ENCODE measurements around the gene PCBD1.

Gene PCBD1

DNA sequence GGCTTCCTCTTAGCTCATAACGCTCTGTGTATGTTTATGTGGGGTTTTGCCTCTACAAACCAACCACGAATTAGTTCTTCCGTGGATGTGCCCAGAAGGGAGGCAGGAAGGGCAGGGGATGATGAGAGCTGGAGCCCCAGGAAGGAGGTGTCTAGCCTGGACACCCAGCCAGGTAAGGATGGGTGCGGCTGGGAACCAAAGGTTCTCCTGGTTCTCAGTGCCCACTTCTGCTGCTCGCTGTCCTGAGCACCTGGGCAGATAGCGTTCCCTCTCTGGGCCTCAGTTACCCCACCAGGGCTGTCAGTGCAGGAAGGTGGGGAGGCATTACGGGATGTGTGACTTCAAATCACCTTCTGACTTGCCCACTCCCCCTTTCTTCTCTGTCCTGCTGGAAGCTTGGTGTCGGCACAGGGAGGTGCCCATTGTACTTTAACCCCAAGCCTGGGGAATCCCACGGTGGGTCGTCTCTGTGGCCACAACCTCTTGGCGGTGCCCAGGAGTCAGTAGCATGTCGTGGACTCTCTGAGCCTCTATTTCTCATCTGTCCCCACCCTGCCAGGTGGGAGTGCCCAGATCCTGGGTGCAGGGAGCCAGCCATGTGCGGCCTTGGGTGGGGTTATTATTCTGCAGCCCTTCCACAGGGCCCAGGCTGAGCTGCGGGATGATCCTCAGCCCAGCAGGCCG is 18.7 kb upstream of the PCBD1 start:
- Histone ChIP-seq H3K4ac (ENCODE audit: low read depth, low read length) (no peak overlapping the region), H3K27me3 (ENCODE audit: insufficient read depth, low read length, poor library complexity) (no peaks in the 10 kb centered on the region), H2BK5ac (ENCODE audit: low read length) (no peak overlapping the region), H3K4me3 (ENCODE audit: low read length) (no peak overlapping the region), H3K4me2 (ENCODE audit: low read length) (no peak overlapping the region), H3K56ac (ENCODE audit: low read length) (no peak overlapping the region), H4K8ac (ENCODE audit: low read depth, low read length) (no peak overlapping the region), H3K9ac (ENCODE audit: low read length) (no peak overlapping the region), H3K79me1 (ENCODE audit: low read length) (no peaks in the 10 kb centered on the region), H3K79me2 (ENCODE audit: control insufficient read depth, insufficient read depth, low read length) (no peaks in the 10 kb centered on the region), H2BK15ac (replicated peaks; ENCODE audit: low read depth) (no peak overlapping the region), H3K23ac (ENCODE audit: low read length) (no peak overlapping the region), H2AK5ac (ENCODE audit: low read length) (no peak overlapping the region), H3K18ac (ENCODE audit: low read length) (no peak overlapping the region), H3K27ac (ENCODE audit: low read depth, low read length) (no peak overlapping the region), H2BK120ac (ENCODE audit: low read depth, low read length) (no peak overlapping the region), H3K4me1 (ENCODE audit: control insufficient read depth, low read depth, low read length) (no peaks in the 10 kb centered on the region), H4K5ac (ENCODE audit: low read length) (no peak overlapping the region), H3K36me3 (ENCODE audit: control insufficient read depth, insufficient read depth, low read length) (no peaks in the 10 kb centered on the region)
- WGBS (ENCODE audit: extremely low coverage, insufficient coverage, low lambda C conversion rate) = no CpG with 5 or more reads among the region's 15 CpGs
- DNase-seq = no peak

DNA sequence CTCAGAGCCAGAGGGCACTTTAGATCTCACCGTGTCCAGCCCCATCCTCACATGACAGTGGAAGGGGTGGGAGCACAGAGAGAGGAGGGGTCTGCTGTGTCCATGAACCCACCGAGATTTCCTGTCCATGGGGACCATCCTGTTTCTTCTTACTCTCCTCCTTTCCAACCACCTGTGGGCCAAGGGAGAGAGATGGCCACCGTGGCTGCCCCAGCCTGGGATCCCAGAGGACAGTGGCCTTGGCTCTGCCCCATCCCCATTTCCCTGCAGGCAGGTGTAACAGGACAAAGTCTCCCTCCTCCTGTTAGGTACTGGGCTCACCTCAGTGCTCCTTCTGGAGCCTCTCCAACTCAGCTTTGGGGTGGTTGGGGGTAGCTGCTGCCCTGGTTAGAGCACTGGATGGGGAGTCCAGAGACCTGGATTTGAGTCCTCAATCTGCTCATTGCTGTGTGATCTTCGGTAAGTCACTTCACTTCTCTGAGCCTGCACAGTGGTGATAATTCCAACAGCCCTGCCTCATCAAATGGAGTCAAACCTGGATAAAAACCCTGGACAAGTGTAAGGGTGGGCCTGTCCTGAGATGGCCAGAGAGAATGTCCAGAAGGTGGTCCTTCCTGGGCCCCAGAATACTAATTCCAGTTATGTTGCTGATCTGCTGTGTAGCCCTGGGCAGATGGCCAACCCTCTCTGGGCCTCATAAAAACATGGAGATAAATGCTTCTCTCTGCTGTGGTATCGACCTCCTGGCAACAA is 17.8 kb upstream of the PCBD1 start:
- no peak overlapping the region for H3K4me3 ChIP-seq (ENCODE audit: low read length)
- H3K4me1 ChIP-seq (ENCODE audit: control insufficient read depth, low read depth, low read length) = no peaks in the 10 kb centered on the region
- H3K9ac ChIP-seq (ENCODE audit: low read length) = no peak overlapping the region
- no peak overlapping the region for H3K4ac ChIP-seq (ENCODE audit: low read depth, low read length)
- no peak overlapping the region for H3K56ac ChIP-seq (ENCODE audit: low read length)
- no peaks in the 10 kb centered on the region for H3K36me3 ChIP-seq (ENCODE audit: control insufficient read depth, insufficient read depth, low read length)
- no peak overlapping the region for H3K4me2 ChIP-seq (ENCODE audit: low read length)
- H3K27me3 ChIP-seq (ENCODE audit: insufficient read depth, low read length, poor library complexity) = no peaks in the 10 kb centered on the region
- no peak overlapping the region for H2BK120ac ChIP-seq (ENCODE audit: low read depth, low read length)
- no peak overlapping the region for H4K8ac ChIP-seq (ENCODE audit: low read depth, low read length)
- no peak overlapping the region for H4K5ac ChIP-seq (ENCODE audit: low read length)
- no peaks in the 10 kb centered on the region for H3K79me1 ChIP-seq (ENCODE audit: low read length)
- no peak overlapping the region for H3K23ac ChIP-seq (ENCODE audit: low read length)
- no peak overlapping the region for H3K27ac ChIP-seq (ENCODE audit: low read depth, low read length)
- H2AK5ac ChIP-seq (ENCODE audit: low read length) = no peak overlapping the region
- H3K18ac ChIP-seq (ENCODE audit: low read length) = no peak overlapping the region
- no CpG with 5 or more reads among the region's 5 CpGs for WGBS (ENCODE audit: extremely low coverage, insufficient coverage, low lambda C conversion rate)
- no peaks in the 10 kb centered on the region for H3K79me2 ChIP-seq (ENCODE audit: control insufficient read depth, insufficient read depth, low read length)
- H2BK5ac ChIP-seq (ENCODE audit: low read length) = no peak overlapping the region
- DNase-seq = no peak
- no peak overlapping the region for H2BK15ac ChIP-seq (replicated peaks; ENCODE audit: low read depth)

DNA sequence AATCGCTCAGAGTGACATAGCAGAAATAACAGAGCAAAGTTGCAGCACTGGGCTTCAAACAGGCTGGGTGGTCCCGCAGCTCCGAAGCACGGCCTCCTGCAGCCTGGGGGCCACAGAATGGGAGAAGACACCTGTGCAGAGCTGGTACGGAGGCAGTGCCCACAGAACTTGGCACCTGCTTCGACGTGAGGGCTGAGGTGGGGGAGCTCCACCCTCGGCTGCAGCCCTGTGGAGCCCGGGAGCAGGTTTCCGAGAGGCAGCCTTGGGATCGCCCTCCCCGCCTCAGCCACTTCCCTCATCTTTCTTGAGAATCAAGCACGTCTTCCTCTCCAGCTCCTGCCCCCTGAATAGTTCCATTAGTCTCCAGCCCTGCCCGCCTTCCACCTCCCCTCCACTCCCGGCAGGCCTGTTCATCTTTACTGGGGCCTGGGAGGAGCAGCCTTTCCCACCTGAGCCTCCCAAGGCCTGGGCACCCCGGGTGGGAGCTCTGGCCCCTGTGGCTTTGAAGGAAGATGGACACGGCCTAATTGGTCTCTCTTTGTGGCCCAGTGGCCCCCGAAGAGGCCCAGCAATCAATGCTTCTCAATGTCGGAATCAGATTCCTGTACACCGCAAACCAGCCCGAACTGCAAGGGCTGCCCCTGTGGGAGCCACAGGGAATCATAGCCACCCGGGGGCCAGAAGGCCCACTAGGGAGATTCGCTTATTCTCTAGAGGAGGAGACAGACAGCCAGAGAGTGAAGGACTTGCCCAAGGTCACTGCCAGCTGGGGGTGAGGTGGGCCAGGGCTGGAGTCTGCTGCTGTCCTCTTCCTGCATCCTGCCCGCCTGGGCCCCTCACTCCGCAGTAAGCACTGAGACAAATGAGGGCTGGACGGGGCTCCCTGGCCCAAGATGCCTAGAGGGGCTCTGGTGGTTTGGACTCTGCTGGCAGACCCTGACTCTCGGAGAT is 17.0 kb upstream of the PCBD1 start:
- Histone ChIP-seq H3K36me3 (ENCODE audit: control insufficient read depth, insufficient read depth, low read length) (no peaks in the 10 kb centered on the region), H3K4ac (ENCODE audit: low read depth, low read length) (no peak overlapping the region), H3K4me2 (ENCODE audit: low read length) (no peak overlapping the region), H3K18ac (ENCODE audit: low read length) (no peak overlapping the region), H3K23ac (ENCODE audit: low read length) (no peak overlapping the region), H2BK5ac (ENCODE audit: low read length) (no peak overlapping the region), H4K5ac (ENCODE audit: low read length) (no peak overlapping the region), H3K79me2 (ENCODE audit: control insufficient read depth, insufficient read depth, low read length) (no peaks in the 10 kb centered on the region), H3K27ac (ENCODE audit: low read depth, low read length) (no peak overlapping the region), H3K4me1 (ENCODE audit: control insufficient read depth, low read depth, low read length) (no peaks in the 10 kb centered on the region), H3K56ac (ENCODE audit: low read length) (no peak overlapping the region), H2AK5ac (ENCODE audit: low read length) (no peak overlapping the region), H3K79me1 (ENCODE audit: low read length) (no peaks in the 10 kb centered on the region), H2BK15ac (replicated peaks; ENCODE audit: low read depth) (no peak overlapping the region), H3K27me3 (ENCODE audit: insufficient read depth, low read length, poor library complexity) (no peaks in the 10 kb centered on the region), H4K8ac (ENCODE audit: low read depth, low read length) (no peak overlapping the region), H3K4me3 (ENCODE audit: low read length) (no peak overlapping the region), H3K9ac (ENCODE audit: low read length) (no peak overlapping the region), H2BK120ac (ENCODE audit: low read depth, low read length) (no peak overlapping the region)
- no CpG with 5 or more reads among the region's 27 CpGs for WGBS (ENCODE audit: extremely low coverage, insufficient coverage, low lambda C conversion rate)
- DNase-seq = no peak

DNA sequence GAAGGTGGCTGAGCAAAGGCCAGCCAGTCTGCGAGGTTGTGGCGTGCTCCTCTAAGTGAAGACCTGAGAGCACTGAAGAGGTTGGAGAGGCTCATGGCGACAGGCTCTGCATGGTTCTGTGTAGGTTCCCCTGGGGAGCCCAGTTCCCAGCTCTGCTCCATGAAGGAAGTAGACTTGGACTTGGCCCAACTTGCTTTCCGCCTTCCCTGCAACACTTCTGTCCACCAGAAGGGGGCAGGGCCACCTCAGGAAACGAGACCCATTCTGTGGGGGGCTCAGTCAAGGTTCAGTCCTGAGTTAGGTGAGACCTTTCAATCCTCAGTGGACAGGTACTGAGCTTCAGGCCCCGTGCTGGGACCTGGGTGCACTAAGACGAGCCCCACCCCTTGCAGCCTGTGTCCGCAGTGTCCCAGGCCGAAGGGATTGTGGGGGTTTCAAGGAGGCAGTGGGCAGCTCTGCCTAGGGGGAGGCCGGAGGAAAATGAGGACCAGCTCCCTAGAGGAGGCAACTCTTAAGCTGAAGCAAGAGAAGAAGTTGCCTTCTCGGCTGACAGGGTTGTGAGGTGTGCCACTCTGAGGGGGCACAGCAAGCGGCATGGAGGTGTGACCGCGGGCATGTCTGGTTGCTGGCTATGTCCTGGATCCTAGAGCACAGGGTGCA is 15.0 kb upstream of the PCBD1 start:
- WGBS (ENCODE audit: extremely low coverage, insufficient coverage, low lambda C conversion rate) = no CpG with 5 or more reads among the region's 14 CpGs
- Histone ChIP-seq H2BK120ac (ENCODE audit: low read depth, low read length) (no peak overlapping the region), H2BK5ac (ENCODE audit: low read length) (no peak overlapping the region), H3K27me3 (ENCODE audit: insufficient read depth, low read length, poor library complexity) (no peaks in the 10 kb centered on the region), H3K79me1 (ENCODE audit: low read length) (no peaks in the 10 kb centered on the region), H3K56ac (ENCODE audit: low read length) (no peak overlapping the region), H3K9ac (ENCODE audit: low read length) (no peak overlapping the region), H3K36me3 (ENCODE audit: control insufficient read depth, insufficient read depth, low read length) (no peaks in the 10 kb centered on the region), H3K4me1 (ENCODE audit: control insufficient read depth, low read depth, low read length) (no peaks in the 10 kb centered on the region), H4K8ac (ENCODE audit: low read depth, low read length) (no peak overlapping the region), H3K4me2 (ENCODE audit: low read length) (no peak overlapping the region), H3K27ac (ENCODE audit: low read depth, low read length) (no peak overlapping the region), H3K23ac (ENCODE audit: low read length) (no peak overlapping the region), H3K79me2 (ENCODE audit: control insufficient read depth, insufficient read depth, low read length) (no peaks in the 10 kb centered on the region), H3K18ac (ENCODE audit: low read length) (no peak overlapping the region), H2BK15ac (replicated peaks; ENCODE audit: low read depth) (no peak overlapping the region), H3K4me3 (ENCODE audit: low read length) (no peak overlapping the region), H3K4ac (ENCODE audit: low read depth, low read length) (no peak overlapping the region), H2AK5ac (ENCODE audit: low read length) (no peak overlapping the region), H4K5ac (ENCODE audit: low read length) (no peak overlapping the region)
- DNase-seq = peak; percentile 72

DNA sequence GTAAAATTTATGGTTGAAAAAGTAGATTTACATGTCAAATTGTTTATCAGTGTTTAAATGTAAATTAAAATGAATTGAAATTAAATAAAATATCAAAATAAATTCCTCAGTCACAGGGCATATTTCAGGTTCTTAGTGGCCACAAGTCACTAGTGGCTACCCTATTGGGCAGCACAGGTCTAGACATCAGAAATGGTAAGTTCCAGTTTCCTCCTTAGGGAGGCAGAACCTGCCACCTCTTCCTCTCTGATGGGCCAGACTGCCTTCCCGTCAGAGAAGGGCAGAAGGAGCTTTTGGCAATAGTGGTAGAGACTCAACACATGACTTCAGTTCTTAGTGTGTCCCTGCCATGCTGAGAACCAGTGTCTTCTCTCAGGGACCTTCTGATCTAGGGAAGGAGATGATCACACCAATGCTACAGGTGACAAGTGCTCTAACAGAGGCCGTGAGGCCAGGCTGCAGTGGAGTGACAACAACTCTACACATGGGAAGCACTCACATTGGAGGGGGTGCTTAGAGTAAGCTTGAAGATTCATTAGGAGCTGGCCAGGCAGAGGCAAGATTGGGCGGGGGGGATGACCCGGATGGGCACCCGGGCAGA is 14.4 kb upstream of the PCBD1 start:
- Histone ChIP-seq H3K4me1 (ENCODE audit: control insufficient read depth, low read depth, low read length) (no peaks in the 10 kb centered on the region), H3K9ac (ENCODE audit: low read length) (no peak overlapping the region), H3K4me2 (ENCODE audit: low read length) (no peak overlapping the region), H3K36me3 (ENCODE audit: control insufficient read depth, insufficient read depth, low read length) (no peaks in the 10 kb centered on the region), H3K18ac (ENCODE audit: low read length) (no peak overlapping the region), H2BK5ac (ENCODE audit: low read length) (no peak overlapping the region), H4K5ac (ENCODE audit: low read length) (no peak overlapping the region), H3K4ac (ENCODE audit: low read depth, low read length) (no peak overlapping the region), H3K27ac (ENCODE audit: low read depth, low read length) (no peak overlapping the region), H2AK5ac (ENCODE audit: low read length) (no peak overlapping the region), H4K8ac (ENCODE audit: low read depth, low read length) (no peak overlapping the region), H2BK15ac (replicated peaks; ENCODE audit: low read depth) (no peak overlapping the region), H3K4me3 (ENCODE audit: low read length) (no peak overlapping the region), H2BK120ac (ENCODE audit: low read depth, low read length) (no peak overlapping the region), H3K23ac (ENCODE audit: low read length) (no peak overlapping the region), H3K27me3 (ENCODE audit: insufficient read depth, low read length, poor library complexity) (no peaks in the 10 kb centered on the region), H3K79me2 (ENCODE audit: control insufficient read depth, insufficient read depth, low read length) (no peaks in the 10 kb centered on the region), H3K56ac (ENCODE audit: low read length) (no peak overlapping the region), H3K79me1 (ENCODE audit: low read length) (no peaks in the 10 kb centered on the region)
- no CpG with 5 or more reads among the region's 5 CpGs for WGBS (ENCODE audit: extremely low coverage, insufficient coverage, low lambda C conversion rate)
- DNase-seq = peak; percentile 36

Data from mesendoderm (in vitro differentiated cells).